ENCODE results near the gene FIGLA. TPM values are rescaled to one million over a fixed set of nuclear protein-coding genes. Genes with fewer than 3 reads are reported as not detected.

The FIGLA gene
- total RNA-seq: not detected in 2 replicates

DNA sequence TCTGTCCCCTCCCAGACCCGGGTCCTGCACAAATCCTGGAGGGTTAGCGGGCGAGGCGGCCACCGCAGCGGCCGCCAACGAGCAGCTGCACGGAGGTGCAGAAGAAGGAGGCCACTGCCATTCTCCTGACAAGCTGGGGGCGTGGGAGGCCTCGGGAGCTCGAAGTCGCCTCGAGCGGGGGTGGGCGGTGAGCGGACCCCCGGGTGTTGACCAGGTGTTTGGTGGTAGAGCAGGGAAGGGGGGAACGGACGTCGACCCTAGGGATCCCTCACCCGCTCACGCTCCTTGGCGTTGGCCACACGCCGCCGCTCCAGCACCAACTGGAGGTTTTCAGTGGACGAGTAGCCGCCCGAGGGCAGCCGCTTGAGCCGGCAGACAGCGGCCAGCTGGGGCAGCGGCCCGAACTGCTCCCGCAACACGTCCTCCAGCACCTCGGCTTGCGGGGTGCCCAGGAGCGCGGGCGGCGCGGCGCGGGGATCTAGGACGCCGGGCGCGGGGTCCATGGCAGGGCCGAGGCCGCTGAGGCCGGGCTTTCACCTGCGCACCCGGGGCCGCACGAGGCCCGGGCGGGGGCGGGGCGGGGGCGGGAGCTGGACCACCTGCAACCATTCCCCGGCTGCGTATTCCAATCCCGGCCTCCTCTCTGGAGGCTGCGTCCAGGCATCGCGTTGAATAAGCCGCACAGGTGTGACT, at the start of gene FIGLA:
Gene FIGLA (minus strand): TSS at position 508 of the 693 bp plus-strand sequence. CDS start 5 bp downstream, at position 503.

GRCh38 chr2:70835643-70836042, 45.2 kb upstream of the FIGLA start, which contains the start of gene CD207:
TSS of gene CD207 (minus strand) at chr2:70835816. CDS start at chr2:70835776, 40 bp downstream.

GRCh38 chr2:70820499-70820898, 30.1 kb upstream of the FIGLA start, which contains the start of gene CLEC4F:
TSS of gene CLEC4F (minus strand) at chr2:70820599. CDS start at chr2:70820523, 76 bp downstream.

GRCh38 chr2:70767699-70768589, 22.5 kb downstream of the FIGLA start, which contains the start of gene ADD2:
TSS of gene ADD2 (minus strand) at chr2:70768200. CDS start at chr2:70706408, 61,792 bp downstream.

Small RNA genes within 50 kb of the gene (small RNA-seq; reads per million reads assigned to genes)
- not detected for gene HMGN2P21

Other genes with a start within 250 kb of the FIGLA start
- gene TGFA, start 236.8 kb downstream of the FIGLA start, total RNA-seq: 4.2 and 5.3 TPM in 2 replicates
- 1.2 and 1.3 TPM in 2 replicates for gene ADD2, start 22.4 kb downstream of the FIGLA start, total RNA-seq
- gene CLEC4F, start 30.0 kb upstream of the FIGLA start, total RNA-seq: not detected in 2 replicates
- gene CD207, start 45.2 kb upstream of the FIGLA start, total RNA-seq: not detected in 2 replicates
- gene VAX2, start 109.9 kb upstream of the FIGLA start, total RNA-seq: 0.38 TPM in 1 of 2 replicates, not detected in the other
- gene ATP6V1B1, start 145.3 kb upstream of the FIGLA start, total RNA-seq: not detected in 2 replicates
- gene ANKRD53, start 188.0 kb upstream of the FIGLA start, total RNA-seq: 0.38 and 0.98 TPM in 2 replicates
- 40.8 and 54.6 TPM in 2 replicates for gene TEX261, start 204.2 kb upstream of the FIGLA start, total RNA-seq

All from vein endothelial cell (primary cell).